Activated naive CD8-positive, alpha-beta T cell treated with anti-CD3 and anti-CD28 coated beads, Interleukin-2, amount 10 ng/mL, durations not matched to agents 7 days and 5 days (primary cell): ENCODE measurements around the gene RIMBP2. TPM values are rescaled to one million over a fixed set of nuclear protein-coding genes. Genes with fewer than 3 reads are reported as not detected.

Experiments
- ATAC-seq: fragments of 150-1000 bp; cut with Tn5 transposase; one replicate; pipeline ENCODE4 v1.10.0; 2021; ENCODE audit warnings: low read depth, moderate library complexity
- POLR2A ChIA-PET: fragments of 350-600 bp; sonication (Branson Sonifier 250); formaldehyde crosslinking; loops from one replicate; lab custom pipeline; 2021; ENCODE audit warnings: antibody characterized with exemption; lab: Charles Lee
- DNase-seq: peaks from one replicate; pipeline ENCODE4 v3.0.0; 2021
- H3K27ac Mint-ChIP-seq: one replicate; pipeline ENCODE4 v1.8.0; 2022; ENCODE audit warnings: mild to moderate bottlenecking, mixed read lengths
- H3K27me3 Mint-ChIP-seq: one replicate; pipeline ENCODE4 v1.8.0; 2022; ENCODE audit warnings: mild to moderate bottlenecking, moderate library complexity, mixed read lengths
- H3K36me3 Mint-ChIP-seq: one replicate; pipeline ENCODE4 v1.8.0; 2021; ENCODE audit warnings: mild to moderate bottlenecking, mixed read lengths
- H3K4me1 Mint-ChIP-seq: one replicate; pipeline ENCODE4 v1.8.0; 2021; ENCODE audit warnings: mixed read lengths
- H3K4me3 Mint-ChIP-seq: one replicate; pipeline ENCODE4 v1.8.0; 2022; ENCODE audit warnings: mild to moderate bottlenecking, moderate library complexity, mixed read lengths
- H3K9me3 Mint-ChIP-seq: one replicate; pipeline ENCODE4 v1.8.0; 2021; ENCODE audit warnings: mixed read lengths
- total RNA-seq, 2 experiments: library from RNA; stranded (reverse); gene quantifications; one replicate each; pipeline ENCODE4 v1.2.3, GENCODE V29; 2021

The RIMBP2 gene
- total RNA-seq, 2 experiments from 2014 or later = not detected

DNA sequence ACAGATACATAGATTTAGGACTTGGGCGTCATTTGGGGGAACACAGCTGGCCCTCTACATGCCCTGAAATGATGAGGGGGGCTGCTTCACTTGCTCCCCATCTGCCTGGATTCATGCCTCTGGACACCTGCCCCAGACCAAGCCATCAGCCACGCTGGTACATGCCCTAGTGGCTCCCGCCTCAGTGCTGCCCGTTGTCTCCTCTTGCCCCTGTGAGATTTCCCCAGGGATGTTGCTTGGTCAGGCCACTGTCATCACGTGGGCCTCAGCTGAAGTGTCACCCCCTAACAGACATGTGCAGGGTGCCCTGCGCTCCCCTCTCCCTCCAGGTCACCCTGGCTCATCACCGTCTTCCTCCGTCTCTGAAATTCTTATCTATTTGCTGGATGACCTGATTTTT, 220.9 kb downstream of the RIMBP2 start:
- Mint-ChIP-seq H3K36me3 (no peaks in the 10 kb centered on the region), H3K27me3 (peaks cover 2% of the 10 kb centered on the region), H3K4me3 (no peak overlapping the region), H3K27ac (no peak overlapping the region), H3K4me1 (no peaks in the 10 kb centered on the region), H3K9me3 (peaks cover 1% of the 10 kb centered on the region)
- ATAC-seq (no peak), DNase-seq (no peak)
- POLR2A ChIA-PET = no interaction called here

DNA sequence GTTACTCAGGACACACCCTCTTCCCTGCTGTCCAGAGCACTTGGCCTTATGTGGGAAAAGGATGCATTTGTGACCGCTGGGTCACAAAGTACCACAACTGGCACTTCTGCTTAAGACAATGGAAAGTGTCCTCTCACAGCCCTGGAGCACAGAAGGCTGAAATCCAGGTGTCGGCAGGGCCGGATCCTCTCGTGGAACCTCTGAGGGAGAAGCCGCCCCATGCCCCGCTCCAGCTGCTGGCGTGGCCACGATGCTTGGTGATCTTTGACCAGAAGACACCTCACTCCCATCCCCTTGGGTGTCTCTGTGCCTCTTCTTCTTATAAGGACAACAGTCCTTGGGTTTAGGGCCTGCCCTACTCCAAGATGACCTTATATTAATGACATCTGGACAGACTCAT, 221.4 kb downstream of the RIMBP2 start:
- POLR2A ChIA-PET = no interaction called here
- Mint-ChIP-seq H3K36me3 (no peaks in the 10 kb centered on the region), H3K4me3 (no peak overlapping the region), H3K27me3 (peaks cover 2% of the 10 kb centered on the region), H3K4me1 (no peaks in the 10 kb centered on the region), H3K27ac (no peak overlapping the region), H3K9me3 (peaks cover 1% of the 10 kb centered on the region)
- ATAC-seq = no peak
- DNase-seq = no peak

DNA sequence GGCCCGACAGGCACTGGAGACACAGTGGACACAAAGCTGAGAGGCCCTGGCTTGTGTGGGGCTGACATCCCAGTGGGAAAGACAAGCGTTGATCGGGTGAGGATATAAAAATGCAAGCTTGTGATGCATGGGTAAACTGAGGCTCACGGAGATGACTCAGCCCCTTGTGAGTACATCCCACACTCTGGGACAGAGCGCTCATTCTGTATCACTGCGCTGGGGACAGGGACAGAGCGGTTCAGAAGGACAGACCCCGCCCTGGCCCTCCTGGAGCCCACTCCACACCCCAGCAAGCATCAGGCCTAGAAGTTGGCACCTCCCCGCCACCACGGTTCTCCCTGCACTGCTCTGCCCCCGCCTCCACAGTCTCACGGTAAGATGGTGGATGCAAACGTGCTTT, 222.1 kb downstream of the RIMBP2 start:
- DNase-seq = no peak
- no peaks in the 10 kb centered on the region for H3K36me3 Mint-ChIP-seq
- ATAC-seq = no peak
- H3K4me3 Mint-ChIP-seq = no peak overlapping the region
- peaks cover 2% of the 10 kb centered on the region for H3K27me3 Mint-ChIP-seq
- POLR2A ChIA-PET = no interaction called here
- H3K4me1 Mint-ChIP-seq = no peaks in the 10 kb centered on the region
- H3K9me3 Mint-ChIP-seq = peaks cover 1% of the 10 kb centered on the region
- H3K27ac Mint-ChIP-seq = no peak overlapping the region

DNA sequence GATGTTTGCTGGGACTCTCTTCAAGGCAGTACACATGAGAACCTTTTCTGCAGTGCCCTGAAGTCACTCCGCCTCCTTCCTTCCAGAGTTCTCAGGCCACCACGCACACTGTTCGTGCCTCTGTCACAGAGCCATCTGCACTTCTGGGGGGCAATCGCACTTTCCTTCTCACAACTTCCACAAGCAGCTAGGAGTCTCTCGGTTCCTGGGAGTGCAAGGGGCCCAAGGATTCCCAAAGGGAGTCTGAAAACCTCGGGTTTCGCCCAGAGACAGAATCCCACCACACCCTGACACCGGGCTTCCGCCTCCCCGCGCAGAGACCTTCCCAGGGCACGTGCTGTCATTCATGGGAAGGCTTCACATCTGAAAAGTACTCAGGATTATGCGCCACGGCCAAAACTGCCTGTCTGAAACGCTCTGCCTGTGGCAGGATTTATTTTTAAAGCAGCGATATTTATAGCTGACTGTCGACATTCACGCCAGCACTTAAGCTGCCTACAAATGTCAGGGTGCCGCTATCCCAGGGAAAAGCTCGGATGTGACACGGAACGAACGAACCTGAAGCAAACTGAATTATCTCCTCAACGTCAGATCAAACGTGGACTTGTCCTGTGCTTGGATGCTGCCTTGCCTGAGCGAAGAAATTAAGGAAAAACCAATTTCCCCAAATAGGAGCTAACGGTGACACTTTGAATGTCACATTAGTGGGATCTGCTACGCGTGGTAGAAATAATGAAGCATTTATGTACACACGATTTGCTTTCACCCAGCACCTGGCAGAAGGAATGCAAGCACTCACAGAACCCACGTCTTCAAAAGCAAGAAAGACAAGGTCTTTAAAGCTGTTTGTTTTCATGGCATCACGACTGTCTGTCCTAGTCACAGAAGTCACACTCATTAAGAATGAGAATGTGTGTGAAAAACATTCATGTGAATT, 224.4 kb downstream of the RIMBP2 start:
- POLR2A ChIA-PET = no interaction called here
- H3K4me1 Mint-ChIP-seq = no peaks in the 10 kb centered on the region
- no peak overlapping the region for H3K27ac Mint-ChIP-seq

DNA sequence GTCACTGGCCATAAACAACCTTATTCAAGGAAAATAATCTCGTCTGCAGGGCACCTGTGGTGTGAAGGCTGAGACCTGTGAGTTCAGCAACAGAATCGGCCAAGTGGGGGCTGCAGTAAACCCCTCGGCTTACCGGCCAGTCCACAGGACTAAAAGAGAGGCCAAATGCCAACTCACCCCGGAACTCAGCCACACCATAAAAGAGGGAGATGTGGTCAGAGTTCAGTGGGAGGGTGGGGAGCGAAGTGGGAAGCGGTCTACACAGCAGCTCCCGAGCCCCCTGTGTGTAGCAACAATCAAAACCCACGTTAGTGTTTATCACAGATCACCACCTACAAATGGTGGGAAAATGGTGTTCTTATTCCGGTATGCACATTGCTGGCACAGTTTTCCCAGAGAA, 225.4 kb downstream of the RIMBP2 start:
- no peak for DNase-seq
- POLR2A ChIA-PET = no interaction called here
- H3K4me1 Mint-ChIP-seq = no peaks in the 10 kb centered on the region
- no peak overlapping the region for H3K27ac Mint-ChIP-seq
- H3K4me3 Mint-ChIP-seq = no peak overlapping the region
- H3K9me3 Mint-ChIP-seq = no peaks in the 10 kb centered on the region
- ATAC-seq = no peak
- H3K27me3 Mint-ChIP-seq = peaks cover 2% of the 10 kb centered on the region
- no peaks in the 10 kb centered on the region for H3K36me3 Mint-ChIP-seq

More for the DNA sequence above, 224.4 kb downstream of the RIMBP2 start:
- Mint-ChIP-seq H3K36me3 (no peaks in the 10 kb centered on the region), H3K4me3 (no peak overlapping the region), H3K9me3 (no peaks in the 10 kb centered on the region), H3K27me3 (peaks cover 2% of the 10 kb centered on the region)
- ATAC-seq = no peak
- no peak for DNase-seq

DNA sequence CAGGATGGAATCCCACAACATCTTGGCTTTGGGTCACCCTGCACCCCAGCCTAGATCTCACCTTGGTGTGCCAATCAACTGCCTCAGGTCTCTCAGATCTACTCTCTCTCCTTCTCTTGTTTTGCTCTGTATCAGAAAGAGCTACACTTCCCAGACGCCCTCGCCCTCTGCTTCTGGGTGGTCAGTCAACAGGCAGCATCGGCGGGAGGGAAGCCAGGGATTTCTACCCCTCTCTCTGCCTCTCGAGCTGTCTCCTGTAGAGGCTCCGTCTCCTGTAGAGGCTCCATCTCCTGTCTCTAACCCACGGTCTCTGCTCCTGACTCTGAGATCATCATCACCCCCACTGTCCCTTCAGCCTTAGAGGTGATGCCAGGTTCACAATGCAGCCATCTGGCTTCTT, 226.8 kb downstream of the RIMBP2 start:
- no peak for ATAC-seq
- no peak for DNase-seq
- H3K27me3 Mint-ChIP-seq = peaks cover 2% of the 10 kb centered on the region
- H3K27ac Mint-ChIP-seq = no peak overlapping the region
- H3K36me3 Mint-ChIP-seq = no peaks in the 10 kb centered on the region
- POLR2A ChIA-PET = no interaction called here
- H3K4me1 Mint-ChIP-seq = no peaks in the 10 kb centered on the region
- no peaks in the 10 kb centered on the region for H3K9me3 Mint-ChIP-seq
- H3K4me3 Mint-ChIP-seq = no peak overlapping the region

DNA sequence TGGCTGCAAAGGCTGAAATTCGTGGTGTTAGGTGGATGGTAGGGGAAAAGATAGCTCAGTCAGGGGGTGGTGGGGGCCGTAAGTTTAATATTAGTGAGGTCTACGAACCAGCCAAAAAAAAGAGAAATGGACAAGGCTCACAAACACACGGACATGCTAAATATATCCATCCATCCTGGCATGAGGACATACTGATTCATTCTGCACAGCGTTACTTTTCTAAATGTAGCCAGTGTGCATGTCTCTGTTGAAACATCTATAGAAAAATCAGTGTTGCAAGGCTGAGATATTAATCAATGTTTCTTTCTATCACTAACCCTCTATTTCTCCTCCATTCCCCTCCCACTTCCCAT, 227.8 kb downstream of the RIMBP2 start:
- Mint-ChIP-seq H3K27me3 (peaks cover 2% of the 10 kb centered on the region), H3K4me3 (no peak overlapping the region), H3K36me3 (no peaks in the 10 kb centered on the region), H3K4me1 (no peaks in the 10 kb centered on the region), H3K27ac (no peak overlapping the region), H3K9me3 (no peaks in the 10 kb centered on the region)
- DNase-seq (no peak), ATAC-seq (no peak)
- POLR2A ChIA-PET = no interaction called here

DNA sequence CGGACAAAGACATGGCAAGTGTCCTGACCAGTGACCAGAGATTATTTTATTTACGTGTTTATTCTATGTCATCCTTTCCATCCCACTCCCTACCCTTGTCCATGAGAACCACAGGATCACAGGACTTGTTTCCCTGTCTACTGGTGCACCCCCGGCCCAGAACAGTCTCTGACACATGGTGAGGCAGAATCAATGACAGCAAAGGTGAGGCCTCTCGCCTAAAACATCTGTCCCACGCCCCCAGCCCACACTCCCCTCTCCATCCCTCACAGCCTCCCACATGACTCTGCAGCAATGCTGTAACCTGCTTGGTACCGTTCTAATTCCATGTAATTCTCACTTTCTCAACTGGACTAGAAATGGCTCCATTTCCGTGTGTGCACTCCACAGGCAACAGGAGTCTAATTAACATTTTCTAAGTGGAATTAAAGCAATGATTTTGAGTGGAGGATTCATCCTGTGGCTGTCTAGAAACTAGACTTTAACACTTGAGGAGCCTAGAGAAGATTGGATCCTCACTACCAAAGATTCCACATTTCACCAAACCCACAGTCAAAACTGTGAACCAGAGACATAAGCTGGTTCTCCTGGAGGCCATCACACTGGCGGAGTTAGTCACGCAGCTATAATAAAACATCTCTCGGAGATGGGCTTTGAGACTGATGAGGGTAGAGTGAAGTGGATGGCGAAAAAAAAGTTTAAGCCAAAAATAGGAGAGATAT, 228.3 kb downstream of the RIMBP2 start:
- Mint-ChIP-seq H3K36me3 (no peaks in the 10 kb centered on the region), H3K4me1 (no peaks in the 10 kb centered on the region), H3K4me3 (no peak overlapping the region), H3K9me3 (no peaks in the 10 kb centered on the region), H3K27me3 (peaks cover 2% of the 10 kb centered on the region), H3K27ac (no peak overlapping the region)
- POLR2A ChIA-PET = no interaction called here
- no peak for ATAC-seq
- no peak for DNase-seq

DNA sequence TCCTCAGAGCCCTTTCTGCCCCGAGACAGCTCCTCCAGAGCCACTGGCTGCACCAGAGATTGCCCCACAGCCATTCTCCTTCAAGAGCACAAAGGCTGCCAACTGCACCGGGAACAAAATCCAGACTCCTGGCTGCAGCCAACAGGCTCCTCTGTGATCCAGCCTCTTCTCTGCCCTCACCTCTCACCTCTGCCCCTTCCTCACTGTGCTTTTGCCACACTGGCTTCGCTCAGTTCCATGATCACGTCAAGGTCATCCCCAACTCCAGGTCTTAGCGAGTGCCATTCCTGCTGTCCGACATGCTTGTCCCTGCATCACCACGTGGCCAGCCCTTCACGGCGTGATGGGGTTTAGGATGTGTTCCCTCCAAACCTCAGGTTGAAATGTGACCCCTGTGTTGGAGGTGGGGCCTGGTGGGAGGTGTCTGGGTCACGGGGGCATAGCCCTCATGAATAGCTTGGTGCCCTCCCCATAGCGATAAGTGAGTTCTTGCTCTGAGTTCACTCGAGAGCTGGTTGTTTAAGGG, 229.1 kb downstream of the RIMBP2 start:
- Mint-ChIP-seq H3K27ac (no peak overlapping the region), H3K4me3 (no peak overlapping the region), H3K4me1 (no peaks in the 10 kb centered on the region), H3K9me3 (no peaks in the 10 kb centered on the region), H3K36me3 (no peaks in the 10 kb centered on the region), H3K27me3 (peaks cover 2% of the 10 kb centered on the region)
- POLR2A ChIA-PET = no interaction called here
- no peak for ATAC-seq
- no peak for DNase-seq

DNA sequence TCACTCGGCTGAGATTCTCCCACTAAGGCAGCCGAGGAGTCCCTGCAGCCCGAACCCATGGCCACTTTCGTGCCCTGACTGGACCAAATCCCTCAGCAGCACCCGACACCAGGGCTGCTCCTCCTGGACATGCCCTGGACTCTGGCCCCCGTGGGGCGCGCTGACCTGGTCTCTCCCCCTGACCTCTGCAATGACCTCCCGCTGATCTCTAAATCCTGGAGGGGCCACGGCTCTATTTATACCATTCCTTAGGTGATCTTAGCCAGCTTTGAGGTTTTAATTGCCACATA, 230.0 kb downstream of the RIMBP2 start:
- Mint-ChIP-seq H3K36me3 (no peaks in the 10 kb centered on the region), H3K4me3 (no peak overlapping the region), H3K27me3 (no peaks in the 10 kb centered on the region), H3K9me3 (no peaks in the 10 kb centered on the region), H3K4me1 (no peaks in the 10 kb centered on the region), H3K27ac (no peak overlapping the region)
- no peak for ATAC-seq
- DNase-seq = no peak
- POLR2A ChIA-PET = no interaction called here

DNA sequence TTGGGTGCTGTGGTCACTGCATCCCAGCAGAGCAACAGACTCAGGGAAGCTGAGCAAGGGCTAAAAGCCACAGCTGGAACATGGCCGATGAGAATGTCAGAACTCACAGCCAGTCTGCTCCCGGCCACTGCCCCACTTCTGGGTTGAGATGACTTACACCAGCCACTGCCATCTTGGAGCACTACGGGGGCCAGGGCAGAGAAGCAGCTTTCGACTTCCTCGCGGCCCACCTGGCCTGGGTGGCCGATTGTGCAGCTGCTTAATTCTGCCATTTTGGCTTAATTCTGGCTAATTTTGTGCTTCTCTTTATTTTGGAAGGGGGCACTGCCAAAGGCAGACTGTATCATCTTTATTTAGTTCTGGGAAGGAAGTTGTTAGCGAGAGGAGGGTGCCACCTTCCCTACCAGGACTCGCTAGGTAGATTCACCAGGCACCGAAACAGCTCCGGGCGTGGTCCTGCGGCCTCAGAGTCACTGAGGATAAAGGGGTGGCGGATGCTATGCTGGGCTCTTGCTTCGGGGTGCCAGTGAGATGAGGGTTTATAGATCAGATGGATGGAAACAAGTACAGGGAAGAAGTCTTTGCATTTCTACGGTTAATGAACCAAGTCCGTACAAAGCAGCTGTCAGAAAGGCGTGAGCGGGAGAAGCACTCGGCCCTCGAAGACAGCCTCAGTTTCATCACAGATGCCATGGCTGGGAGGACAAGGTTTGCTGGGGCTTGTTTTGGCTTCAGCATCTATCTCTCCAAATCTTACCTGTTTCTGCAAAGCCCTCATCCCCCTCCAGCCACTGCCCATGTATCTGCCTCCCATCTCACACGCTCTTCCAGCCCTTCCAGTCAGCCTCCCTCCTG, 230.6 kb downstream of the RIMBP2 start:
- ATAC-seq (no peak), DNase-seq (no peak)
- H3K4me3 Mint-ChIP-seq = no peak overlapping the region
- H3K9me3 Mint-ChIP-seq = no peaks in the 10 kb centered on the region
- POLR2A ChIA-PET = no interaction called here
- H3K4me1 Mint-ChIP-seq = no peaks in the 10 kb centered on the region
- no peak overlapping the region for H3K27ac Mint-ChIP-seq
- H3K27me3 Mint-ChIP-seq = no peaks in the 10 kb centered on the region
- no peaks in the 10 kb centered on the region for H3K36me3 Mint-ChIP-seq

DNA sequence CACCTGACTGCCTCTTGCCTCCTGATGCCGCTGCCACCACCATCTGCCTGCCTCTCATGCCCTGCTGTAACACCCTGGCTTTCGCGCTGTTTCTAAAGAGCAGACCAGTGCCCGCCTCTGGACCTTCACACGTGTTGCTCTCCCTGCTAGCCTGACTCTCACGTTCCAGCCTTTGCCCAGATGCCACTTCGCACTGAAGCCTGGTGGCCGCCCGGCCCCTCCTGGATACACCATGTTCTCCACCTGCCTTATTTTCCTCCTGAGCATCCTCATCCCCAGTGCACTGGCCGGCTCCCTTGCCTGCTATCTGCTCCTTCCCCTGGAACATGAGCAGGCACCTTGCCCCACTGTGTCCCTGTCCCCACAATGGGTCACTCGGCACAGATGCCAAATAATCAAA, 231.9 kb downstream of the RIMBP2 start:
- POLR2A ChIA-PET = no interaction called here
- DNase-seq (no peak), ATAC-seq (no peak)
- no peak overlapping the region for H3K4me3 Mint-ChIP-seq
- H3K27me3 Mint-ChIP-seq = no peaks in the 10 kb centered on the region
- no peaks in the 10 kb centered on the region for H3K4me1 Mint-ChIP-seq
- H3K27ac Mint-ChIP-seq = no peak overlapping the region
- no peaks in the 10 kb centered on the region for H3K9me3 Mint-ChIP-seq
- H3K36me3 Mint-ChIP-seq = no peaks in the 10 kb centered on the region

DNA sequence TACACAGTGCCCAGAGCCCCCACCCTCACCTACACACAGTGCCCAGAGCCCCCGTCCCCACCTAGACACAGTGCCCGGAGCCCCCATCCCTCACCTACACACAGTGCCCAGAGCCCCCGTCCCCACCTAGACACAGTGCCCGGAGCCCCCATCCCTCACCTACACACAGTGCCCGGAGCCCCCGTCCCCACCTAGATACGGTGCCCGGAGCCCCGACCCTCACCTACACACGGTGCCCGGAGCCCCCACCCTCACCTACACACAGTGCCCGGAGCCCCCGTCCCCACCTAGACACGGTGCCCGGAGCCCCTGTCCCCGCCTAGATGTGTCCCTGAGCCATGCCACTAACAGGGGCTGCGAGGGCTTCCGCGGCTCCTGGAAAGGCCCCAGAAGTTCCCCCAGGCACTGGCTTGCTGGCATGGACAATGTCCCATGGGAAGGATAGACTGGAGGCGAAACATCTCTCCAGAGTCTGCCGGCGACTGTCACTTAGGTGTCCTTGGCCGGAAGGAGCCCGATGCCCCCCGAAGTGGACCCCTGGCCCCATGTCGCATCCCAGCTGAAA, 232.4 kb downstream of the RIMBP2 start:
- ATAC-seq (no peak), DNase-seq (no peak)
- H3K36me3 Mint-ChIP-seq = no peaks in the 10 kb centered on the region
- H3K4me1 Mint-ChIP-seq = no peaks in the 10 kb centered on the region
- POLR2A ChIA-PET = no interaction called here
- H3K4me3 Mint-ChIP-seq = no peak overlapping the region
- no peaks in the 10 kb centered on the region for H3K27me3 Mint-ChIP-seq
- no peak overlapping the region for H3K27ac Mint-ChIP-seq
- no peaks in the 10 kb centered on the region for H3K9me3 Mint-ChIP-seq
